H9 (cell line): ENCODE data around the gene ADSS2. TPM values are rescaled to one million over a fixed set of nuclear protein-coding genes. Genes with fewer than 3 reads are reported as not detected.
A peak's percentile ranks its signal among the peaks of the same experiment; 100 is the strongest.

Experiments
- DNase-seq: peaks from one replicate; pipeline ENCODE4 v3.0.0-alpha.2; 2017
- H2AFZ ChIP-seq: one replicate; pipeline ENCODE4 v1.6.1; 2013; ENCODE audit warnings: mild to moderate bottlenecking, low read length, control low read depth, moderate library complexity
- H2AK5ac ChIP-seq: 2 replicates; pipeline ENCODE4 v1.6.1; 2013; ENCODE audit warnings: low read length, control low read depth, mixed read lengths; ENCODE audit not compliant: insufficient read length
- H2BK120ac ChIP-seq: one replicate; pipeline ENCODE4 v1.6.1; 2013; ENCODE audit warnings: low read depth, mild to moderate bottlenecking, low read length, control low read depth, inconsistent platforms; ENCODE audit not compliant: poor library complexity, severe bottlenecking
- H2BK12ac ChIP-seq: 2 replicates; pipeline ENCODE4 v1.6.1; 2013; ENCODE audit warnings: low read length, control low read depth, mixed read lengths, low read depth; ENCODE audit not compliant: insufficient read length
- H2BK15ac ChIP-seq: 2 replicates; pipeline ENCODE4 v1.6.1; 2013; ENCODE audit warnings: low read depth, low read length, control low read depth
- H2BK20ac ChIP-seq: one replicate; pipeline ENCODE4 v1.6.1; 2013; ENCODE audit warnings: low read depth, mild to moderate bottlenecking, low read length, control low read depth, inconsistent platforms; ENCODE audit not compliant: poor library complexity, severe bottlenecking
- H2BK5ac ChIP-seq: 2 replicates; pipeline ENCODE4 v1.6.1; 2013; ENCODE audit warnings: low read length, control low read depth, mixed read lengths; ENCODE audit not compliant: insufficient read length
- H3K14ac ChIP-seq: 2 replicates; pipeline ENCODE4 v1.6.1; 2013; ENCODE audit warnings: low read length, control low read depth; ENCODE audit not compliant: insufficient read depth
- H3K18ac ChIP-seq: 2 replicates; pipeline ENCODE4 v1.6.1; 2013; ENCODE audit warnings: low read depth, mild to moderate bottlenecking, mixed read lengths, low read length, control low read depth; ENCODE audit not compliant: insufficient read length
- H3K23ac ChIP-seq: 2 replicates; pipeline ENCODE4 v1.6.1; 2013; ENCODE audit warnings: low read length, control low read depth, mixed read lengths, low read depth; ENCODE audit not compliant: insufficient read length
- H3K23me2 ChIP-seq: 2 replicates; pipeline ENCODE4 v1.6.1; 2013; ENCODE audit warnings: low read depth, mild to moderate bottlenecking, mixed read lengths, low read length, control low read depth; ENCODE audit not compliant: insufficient read length, poor library complexity, severe bottlenecking
- H3K27ac ChIP-seq: 2 replicates; pipeline ENCODE4 v1.5.1; 2013; ENCODE audit warnings: low read length, control low read depth, mixed read lengths, low read depth; ENCODE audit not compliant: insufficient read length
- H3K27me3 ChIP-seq: 2 replicates; pipeline ENCODE4 v1.6.1; 2013; ENCODE audit warnings: low read length, control low read depth, inconsistent platforms; ENCODE audit not compliant: insufficient read depth
- H3K4ac ChIP-seq: 2 replicates; pipeline ENCODE4 v1.6.1; 2013; ENCODE audit warnings: low read depth, mild to moderate bottlenecking, control low read depth, inconsistent platforms, low read length, moderate library complexity
- H3K4me1 ChIP-seq: 2 replicates; pipeline ENCODE4 v1.6.1; 2013; ENCODE audit warnings: low read length, control low read depth, inconsistent platforms; ENCODE audit not compliant: insufficient read depth
- H3K4me2 ChIP-seq: 2 replicates; pipeline ENCODE4 v1.6.1; 2013; ENCODE audit warnings: low read length, control low read depth, mixed read lengths; ENCODE audit not compliant: insufficient read length, insufficient read depth
- H3K56ac ChIP-seq: 2 replicates; pipeline ENCODE4 v1.6.1; 2013; ENCODE audit warnings: low read depth, mild to moderate bottlenecking, mixed read lengths, low read length, control low read depth; ENCODE audit not compliant: insufficient read length
- H3K79me1 ChIP-seq: 2 replicates; pipeline ENCODE4 v1.6.1; 2013; ENCODE audit warnings: low read depth, mild to moderate bottlenecking, moderate library complexity, low read length, control low read depth, inconsistent platforms; ENCODE audit not compliant: insufficient read depth, poor library complexity, severe bottlenecking
- H3K79me2 ChIP-seq: 2 replicates; pipeline ENCODE4 v1.6.1; 2013; ENCODE audit warnings: low read length, control low read depth, inconsistent platforms; ENCODE audit not compliant: insufficient read depth
- H3K9ac ChIP-seq: 2 replicates; pipeline ENCODE4 v1.6.1; 2013; ENCODE audit warnings: low read length, control low read depth, mixed read lengths; ENCODE audit not compliant: insufficient read length; ENCODE audit errors: extremely low read depth
- H3K9me3 ChIP-seq: one replicate; pipeline ENCODE4 v1.6.1; 2013; ENCODE audit warnings: low read depth, low read length, inconsistent platforms; ENCODE audit not compliant: control insufficient read depth
- H3T11ph ChIP-seq: one replicate; pipeline ENCODE4 v1.6.1; 2013; ENCODE audit warnings: mild to moderate bottlenecking, low read length, control low read depth, inconsistent platforms
- H4K20me1 ChIP-seq: one replicate; pipeline ENCODE4 v1.6.1; 2013; ENCODE audit not compliant: control insufficient read depth, insufficient read length, insufficient read depth
- H4K5ac ChIP-seq: 2 replicates; pipeline ENCODE4 v1.6.1; 2013; ENCODE audit warnings: low read depth, mild to moderate bottlenecking, mixed read lengths, low read length, control low read depth; ENCODE audit not compliant: insufficient read length
- H4K8ac ChIP-seq: replicated peaks from 2 replicates; pipeline ENCODE4 v1.6.1; 2013; ENCODE audit warnings: low read length, control low read depth, mixed read lengths, low read depth; ENCODE audit not compliant: insufficient read length
- H4K91ac ChIP-seq: 2 replicates; pipeline ENCODE4 v1.6.1; 2013; ENCODE audit warnings: low read depth, mild to moderate bottlenecking, moderate library complexity, mixed read lengths, low read length, control low read depth; ENCODE audit not compliant: insufficient read length
- H3K27ac Mint-ChIP-seq, 3 experiments: 2 replicates in 2 of 3; 3 replicates in 1 of 3; pipeline ENCODE4 v1.8.0; 2020 to 2021; ENCODE audit warnings: mixed read lengths in 3 of 3, mild to moderate bottlenecking in 1 of 3, moderate library complexity in 1 of 3
- H3K27me3 Mint-ChIP-seq: 2 replicates; pipeline ENCODE4 v1.8.0; 2021; ENCODE audit warnings: low read depth, mild to moderate bottlenecking, moderate library complexity, mixed read lengths
- H3K36me3 Mint-ChIP-seq, 3 experiments: 2 replicates in 2 of 3; 3 replicates in 1 of 3; pipeline ENCODE4 v1.8.0; 2020 to 2021; ENCODE audit warnings: low read depth in 3 of 3, mixed read lengths in 3 of 3; ENCODE audit not compliant: insufficient read depth in 1 of 3
- H3K4me1 Mint-ChIP-seq, 2 experiments: 2 replicates each; pipeline ENCODE4 v1.8.0; 2020; ENCODE audit warnings: mixed read lengths in 2 of 2
- H3K4me3 Mint-ChIP-seq, 2 experiments: 2 replicates in 1 of 2; 3 replicates in 1 of 2; pipeline ENCODE4 v1.8.0; 2020 to 2021; ENCODE audit warnings: mild to moderate bottlenecking in 2 of 2, mixed read lengths in 2 of 2, moderate library complexity in 1 of 2
- H3K9me3 Mint-ChIP-seq, 2 experiments: 2 replicates in 1 of 2; 3 replicates in 1 of 2; pipeline ENCODE4 v1.8.0; 2020; ENCODE audit warnings: mild to moderate bottlenecking in 2 of 2, mixed read lengths in 2 of 2, moderate library complexity in 1 of 2
- CTCF ChIP-seq: fragments of 200-600 bp; sonication (generic); conservative IDR thresholded peaks from 3 replicates; pipeline ENCODE4 v1.8.0; 2021; ENCODE audit warnings: antibody characterized with exemption, mild to moderate bottlenecking
- WGBS: extraction: QIAGEN DNeasy Blood & Tissue Kit; methylation state at CpG from one replicate; pipeline ENCODE4 v1.1.7; 2013; ENCODE audit warnings: missing lambda C conversion rate, low lambda C conversion rate, mixed read lengths; ENCODE audit not compliant: insufficient read length; ENCODE audit errors: extremely low coverage; 5-methylcytosine and 5-hydroxymethylcytosine counted together
- total RNA-seq: library from RNA; stranded (reverse); gene quantifications from 2 replicates; pipeline ENCODE4 v1.2.1, GENCODE V29; 2021

Gene ADSS2
- total RNA-seq, 1 experiment from 2014 or later = 65.4 TPM

- H3K23me2 ChIP-seq = no peaks in the 10 kb centered on the region
- H3K36me3 Mint-ChIP-seq = peaks cover 7 to 15% (median 10%) of the 10 kb centered on the region in 3 experiments; a peak in 4 of 7 replicates
- H3K27me3 Mint-ChIP-seq = no peaks in the 10 kb centered on the region
- no peak overlapping the region for H3K4ac ChIP-seq
- no peak overlapping the region for H3K27ac ChIP-seq
- no peak overlapping the region for H2BK120ac ChIP-seq
- WGBS = no CpG with 5 or more reads among the region's 4 CpGs
- H2AK5ac ChIP-seq = no peak overlapping the region
- no peak overlapping the region for H2BK15ac ChIP-seq
- no peak overlapping the region for H3K27ac Mint-ChIP-seq
- H2BK12ac ChIP-seq = no peak overlapping the region
- H3K9ac ChIP-seq = no peak overlapping the region
- H4K5ac ChIP-seq = no peak overlapping the region
- no peaks in the 10 kb centered on the region for H4K20me1 ChIP-seq
- H3K23ac ChIP-seq = no peak overlapping the region
- no peak overlapping the region for H4K8ac ChIP-seq
- H3K9me3 Mint-ChIP-seq = peaks cover 9 to 13% of the 10 kb centered on the region in 2 experiments; a peak in 4 of 5 replicates
- TF ChIP-seq CTCF = no peak
- peaks cover 3% of the 10 kb centered on the region; the same call in 1 of the 2 replicates for H3K4me1 ChIP-seq
- peak; percentile 45 for DNase-seq
- no peak overlapping the region for H3K4me2 ChIP-seq
- H3K56ac ChIP-seq = no peak overlapping the region
- no peak overlapping the region for H3K14ac ChIP-seq
- H3K79me2 ChIP-seq = no peaks in the 10 kb centered on the region
- H3K9me3 ChIP-seq = no peaks in the 10 kb centered on the region
- no peak overlapping the region for H3K18ac ChIP-seq
- peak overlapping the region in 1 of 2 experiments; percentile 31; a peak in 2 of 5 replicates for H3K4me3 Mint-ChIP-seq
- peaks cover 16 to 25% of the 10 kb centered on the region in 2 experiments for H3K4me1 Mint-ChIP-seq
- H4K91ac ChIP-seq = no peak overlapping the region
- H2AFZ ChIP-seq = no peak overlapping the region
- no peak overlapping the region for H3T11ph ChIP-seq
- H3K79me1 ChIP-seq = no peaks in the 10 kb centered on the region
- H2BK20ac ChIP-seq = no peak overlapping the region
- H3K27me3 ChIP-seq = no peaks in the 10 kb centered on the region
- no peak overlapping the region for H2BK5ac ChIP-seq
Measured at GRCh38 chr1:244460197-244460596, 8.5 kb upstream of the ADSS2 start.
